ENCODE data around the gene HIRA.

- TF ChIP-seq CTCF (conservative IDR thresholded peaks at IDR 0.05; ENCODE audit: low read length) (no peak), EZH2phosphoT487 (IDR thresholded peaks at IDR 0.05; ENCODE audit: borderline replicate concordance, low read depth, low read length) (no peak)
Observed at GRCh38 chr22:19479355-19480172, 48.0 kb upstream of the HIRA start, which contains the start of gene CDC45.

Measured in OCI-LY7 (cell line).